SK-N-DZ (cell line): ENCODE results near the gene PRR19.
"Not testable (repeated sequence)": the region's sequence is repeated elsewhere in the genome, so short reads cannot be mapped to it uniquely, and the experiment has no call there.

Experiments used
- DNase-seq: peaks from one replicate; pipeline ENCODE4 v3.0.0-alpha.2; 2015; ENCODE audit warnings: low spot score

The PRR19 gene

DNA sequence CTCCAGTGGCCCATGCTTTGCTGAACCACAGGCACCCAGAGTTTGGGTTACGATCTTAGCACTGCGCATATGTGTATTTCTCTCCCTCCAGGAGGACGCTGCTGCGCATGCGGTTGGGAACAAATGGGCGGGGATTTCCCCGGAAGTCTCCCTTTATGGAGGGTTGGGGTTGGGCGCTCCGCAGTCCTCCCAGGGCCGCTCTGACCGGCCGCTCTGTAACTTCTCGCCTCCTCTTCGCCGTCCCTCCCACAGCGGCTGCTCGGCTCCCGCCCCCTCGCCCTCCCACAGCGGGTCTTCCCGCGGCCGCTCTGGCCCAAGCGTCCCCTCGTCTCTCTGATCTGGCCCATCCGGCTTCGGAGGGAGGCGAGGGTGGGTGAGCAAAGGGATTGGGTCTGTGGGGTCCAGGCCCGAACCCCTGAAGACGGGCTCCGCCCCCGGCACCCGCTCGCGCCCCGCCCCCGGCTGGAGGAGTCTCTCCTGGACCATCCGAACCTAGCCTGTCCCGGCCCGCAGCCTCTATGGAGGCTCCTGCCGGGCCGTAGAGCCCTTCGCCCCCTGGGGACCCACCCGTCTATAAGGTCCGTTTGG is 23.5 kb downstream of the PRR19 start, which contains the start of gene MEGF8:
MEGF8 (plus strand) TSS at position 328 of the 588 bp plus-strand sequence. CDS start 609 bp downstream, outside the sequence.
- DNase-seq: peak; percentile 99

GRCh38 chr19:42325896-42326771 is 24.2 kb downstream of the PRR19 start:
- DNase-seq: peak; percentile 30

- no peak for DNase-seq
Measured at GRCh38 chr19:42326969-42327368, 25.0 kb downstream of the PRR19 start.

GRCh38 chr19:42327381-42327780 is 25.4 kb downstream of the PRR19 start:
- no peak for DNase-seq

DNA sequence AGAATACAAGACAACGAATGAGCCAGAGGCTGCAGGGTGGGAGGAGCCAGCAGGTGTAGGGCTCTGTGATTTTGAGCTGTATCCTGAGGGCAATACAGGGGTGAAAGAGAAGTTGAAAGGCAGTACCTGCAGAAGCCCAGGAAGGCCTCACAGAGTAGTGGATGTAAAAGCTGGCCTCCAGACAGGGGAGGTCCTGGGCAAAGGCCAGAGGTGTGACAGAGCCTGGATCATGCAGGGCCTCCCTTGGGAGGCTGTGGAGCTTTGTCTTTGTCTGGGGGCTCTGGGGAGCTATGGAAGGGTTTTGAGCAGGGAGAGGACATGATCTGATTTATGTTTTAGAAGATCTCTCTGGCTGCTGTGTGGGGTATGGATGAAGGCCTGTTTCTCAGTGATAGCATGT is 26.2 kb downstream of the PRR19 start:
- no peak for DNase-seq

DNA sequence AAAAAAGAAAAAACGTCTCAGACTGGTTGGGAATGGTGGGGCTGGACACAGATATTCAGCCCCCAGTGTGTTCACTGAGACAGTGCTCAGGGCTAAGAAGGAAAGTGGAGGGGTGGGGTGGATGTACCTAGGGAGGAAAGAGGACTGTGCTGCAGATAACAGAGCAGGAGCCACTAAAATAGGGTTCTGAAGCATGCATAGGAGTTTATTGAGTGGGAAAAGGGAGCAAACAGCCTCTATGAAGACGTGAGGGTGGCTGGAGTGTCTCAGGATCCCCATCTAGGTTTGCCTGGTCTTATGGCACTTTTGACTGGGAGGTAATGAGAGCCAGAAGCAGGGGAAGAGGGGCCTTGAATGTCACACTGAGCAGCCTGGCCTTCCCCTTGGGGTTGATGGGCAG is 26.9 kb downstream of the PRR19 start:
- no peak for DNase-seq

GRCh38 chr19:42330241-42330711 is 28.3 kb downstream of the PRR19 start:
- DNase-seq: no peak

- not testable (repeated sequence) for DNase-seq
Measured at GRCh38 chr19:42331333-42331732, 29.4 kb downstream of the PRR19 start.

DNA sequence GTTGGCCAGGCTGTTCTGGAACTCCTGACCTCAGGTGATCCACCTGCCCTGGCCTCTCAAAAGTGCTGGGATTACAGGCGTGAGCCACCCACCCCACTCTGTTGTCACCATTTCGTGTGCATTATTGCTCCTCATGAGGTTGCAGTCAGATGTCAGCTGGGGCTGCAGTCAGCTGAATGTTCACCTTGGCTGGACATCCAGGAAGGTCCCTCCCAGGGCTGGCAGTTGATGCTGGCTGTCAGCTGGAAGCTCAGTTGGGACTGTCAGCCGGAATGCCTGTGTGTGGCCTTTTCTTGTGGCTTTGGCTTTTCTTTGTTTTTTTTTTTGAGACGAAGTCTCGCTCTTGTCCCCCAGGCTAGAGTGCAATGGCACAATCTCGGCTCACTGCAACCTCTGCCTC is 30.1 kb downstream of the PRR19 start:
- no peak for DNase-seq

- DNase-seq: no peak
Measured at GRCh38 chr19:42333018-42333417, 31.1 kb downstream of the PRR19 start.

- no peak for DNase-seq
Measured at GRCh38 chr19:42333975-42334696, 32.2 kb downstream of the PRR19 start.

DNA sequence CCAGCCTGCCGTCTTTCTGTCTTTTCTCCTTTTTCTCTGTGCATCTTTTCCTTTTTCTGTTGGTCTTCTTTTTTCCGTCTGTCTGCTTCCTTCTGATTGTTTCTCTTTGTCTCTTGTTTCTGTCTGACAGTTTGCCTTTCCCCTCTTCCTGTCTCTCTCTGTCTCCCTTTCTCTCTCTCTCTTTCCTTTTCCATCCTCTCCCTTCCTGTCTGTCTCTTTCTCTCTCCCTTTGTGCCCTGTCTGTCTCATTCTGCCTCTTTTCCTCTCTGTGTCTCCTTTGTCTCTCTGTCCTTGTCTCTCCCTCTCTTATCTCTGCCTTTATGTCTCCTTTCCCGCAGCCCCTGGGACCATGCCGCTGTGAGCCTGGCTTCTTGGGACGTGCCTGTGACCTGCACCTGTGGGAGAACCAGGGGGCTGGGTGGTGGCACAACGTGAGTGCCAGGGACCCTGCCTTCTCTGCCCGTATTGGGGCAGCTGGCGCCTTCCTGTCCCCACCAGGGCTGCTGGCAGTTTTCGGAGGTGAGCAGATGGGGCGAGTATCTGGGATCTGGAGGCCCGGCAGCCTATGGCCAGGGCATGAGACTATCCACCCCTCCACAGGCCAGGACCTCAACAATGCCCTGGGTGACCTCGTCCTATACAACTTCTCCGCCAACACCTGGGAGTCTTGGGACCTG is 32.9 kb downstream of the PRR19 start:
- DNase-seq: no peak

DNA sequence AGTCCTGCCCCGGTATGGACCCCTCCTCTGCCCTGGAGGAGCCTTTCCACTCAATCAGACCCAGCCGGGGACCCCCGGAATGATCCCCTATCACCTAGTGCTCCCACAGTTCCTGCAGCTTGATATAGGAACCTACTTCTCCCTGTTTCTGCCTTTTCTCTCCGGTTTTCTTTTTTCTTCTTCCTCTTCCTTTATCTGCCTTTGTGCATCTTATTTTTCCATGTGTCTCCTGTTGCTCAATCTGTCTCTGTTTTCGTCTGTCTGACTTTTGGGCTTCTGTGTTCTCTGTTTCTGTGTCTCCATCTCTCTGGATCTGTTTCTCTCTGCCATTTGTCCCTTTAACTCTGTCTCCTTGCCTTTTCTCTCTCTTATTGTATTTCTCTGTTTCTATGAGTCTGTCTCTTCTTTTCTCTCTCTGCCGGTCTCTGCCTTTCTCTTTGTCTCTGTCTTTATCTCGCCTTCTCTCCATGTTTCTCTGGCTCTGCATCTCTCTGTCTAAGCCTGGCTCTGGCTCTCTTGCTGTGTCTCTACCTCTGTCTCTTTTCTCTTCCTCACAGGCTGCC is 33.5 kb downstream of the PRR19 start:
- no peak for DNase-seq

GRCh38 chr19:42335971-42336370 is 34.0 kb downstream of the PRR19 start:
- DNase-seq: no peak

DNA sequence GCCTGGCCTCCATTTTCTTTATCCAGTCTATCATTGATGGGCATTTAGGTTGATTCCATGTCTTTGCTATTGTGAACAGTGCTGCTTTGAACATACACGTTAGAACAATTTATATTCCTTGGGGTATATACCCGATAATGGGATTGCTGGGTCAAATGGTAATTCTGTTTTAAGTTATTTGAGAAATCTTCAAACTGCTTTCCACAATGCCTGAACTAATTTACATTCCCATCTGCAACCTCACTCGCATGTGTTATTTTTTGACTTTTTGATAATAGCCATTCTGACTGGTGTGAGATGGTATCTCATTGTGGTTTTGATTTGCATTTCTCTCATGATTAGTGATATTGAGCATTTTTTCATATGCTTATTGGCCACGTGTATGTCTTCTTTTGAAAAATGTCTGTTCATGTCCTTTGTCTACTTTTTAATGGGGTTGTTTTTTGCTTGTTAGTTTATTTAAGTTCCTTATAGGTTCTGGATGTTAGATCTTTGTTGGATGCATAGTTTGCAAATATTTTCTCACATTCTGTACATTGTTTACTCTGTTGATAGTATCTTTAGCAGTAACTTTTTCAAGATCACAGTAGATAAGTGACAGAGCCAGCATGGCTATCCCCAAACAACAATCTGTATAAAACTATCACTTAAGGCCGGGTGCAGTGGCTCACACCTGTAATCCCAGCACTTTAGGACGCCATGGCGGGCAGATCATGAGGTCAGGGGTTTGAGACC is 37.4 kb downstream of the PRR19 start:
- DNase-seq: not testable (repeated sequence)

GRCh38 chr19:42339922-42340321 is 38.0 kb downstream of the PRR19 start:
- not testable (repeated sequence) for DNase-seq

- no peak for DNase-seq
Measured at GRCh38 chr19:42343344-42344110, 41.6 kb downstream of the PRR19 start.

DNA sequence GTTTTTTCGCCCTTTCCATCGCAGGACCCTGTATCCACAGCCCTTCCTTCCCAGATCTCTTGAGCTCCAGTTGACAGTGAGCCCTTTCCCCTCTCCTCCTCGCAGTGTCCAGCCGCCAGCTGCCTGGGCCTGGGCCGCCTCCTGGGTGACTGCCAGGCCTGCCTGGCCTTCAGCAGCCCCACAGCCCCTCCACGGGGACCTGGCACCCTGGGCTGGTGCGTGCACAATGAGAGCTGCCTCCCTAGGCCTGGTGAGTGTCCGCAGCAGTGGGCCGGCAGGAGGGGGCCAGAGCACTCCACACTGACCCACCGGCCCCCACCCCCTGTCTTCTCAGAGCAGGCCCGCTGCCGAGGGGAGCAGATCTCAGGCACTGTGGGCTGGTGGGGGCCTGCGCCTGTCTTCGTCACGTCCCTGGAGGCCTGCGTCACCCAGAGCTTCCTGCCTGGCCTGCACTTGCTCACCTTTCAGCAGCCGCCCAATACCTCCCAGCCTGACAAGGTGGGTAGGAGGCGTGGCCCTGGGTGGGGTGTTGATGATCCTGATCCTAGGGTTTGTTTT is 42.5 kb downstream of the PRR19 start:
- DNase-seq: no peak

GRCh38 chr19:42345191-42345812 is 43.4 kb downstream of the PRR19 start:
- DNase-seq: no peak
